Ovary (tissue), 9 donors: ENCODE data around the gene CNOT10. TPM values are rescaled to one million over a fixed set of nuclear protein-coding genes. Genes with fewer than 3 reads are reported as not detected.

ENCODE experiments used
- DNase-seq, 5 donors: peaks; one replicate each; pipeline ENCODE4 v3.0.0-alpha.2; 2019 to 2020
- H3K27ac ChIP-seq, 2 donors: fragments of 200-600 bp; one replicate each; pipeline versions ENCODE4 v1.5.1 to v1.8.0; 2019 to 2022
- H3K27me3 ChIP-seq: fragments of 200-600 bp; one replicate; pipeline ENCODE4 v1.8.0; 2022
- H3K36me3 ChIP-seq: fragments of 200-600 bp; sonication (generic); one replicate; pipeline ENCODE4 v1.5.1; 2019
- H3K4me1 ChIP-seq: one replicate; pipeline ENCODE4 v1.8.1; 2013; ENCODE audit warnings: mild to moderate bottlenecking, moderate library complexity; ENCODE audit not compliant: insufficient read depth
- H3K4me3 ChIP-seq: fragments of 200-600 bp; sonication (generic); one replicate; pipeline ENCODE4 v1.5.1; 2017
- H3K9me3 ChIP-seq, 2 donors: fragments of 200-600 bp in 1 of 2; sonication (generic) in 1 of 2; one replicate each; pipeline versions ENCODE4 v1.5.1 to v1.8.1; 2013 to 2019; ENCODE audit warnings: mild to moderate bottlenecking in 1 of 2, moderate library complexity in 1 of 2
- CTCF ChIP-seq, 3 donors: fragments of 450-650 bp in 2 of 3; fragments of 200-600 bp in 1 of 3; IDR thresholded peaks; one replicate each; pipeline versions ENCODE4 v1.5.1 to v1.8.0; 2016 to 2022; ENCODE audit warnings: antibody characterized with exemption in 3 of 3, mild to moderate bottlenecking in 1 of 3
- EP300 ChIP-seq: sonication (generic); formaldehyde crosslinking; IDR thresholded peaks from one replicate; pipeline ENCODE4 v1.6.1; 2017; ENCODE audit warnings: antibody characterized with exemption
- POLR2A ChIP-seq: fragments of 450-650 bp; IDR thresholded peaks from one replicate; pipeline ENCODE4 v1.6.1; 2017; ENCODE audit warnings: antibody characterized with exemption, mild to moderate bottlenecking, moderate library complexity
- WGBS, 3 donors: extraction: QIAGEN DNeasy Blood & Tissue Kit in 1 of 3; methylation state at CpG; one replicate each; pipeline versions ENCODE4 v1.1.5 to v1.1.7; 2013 to 2017; 5-methylcytosine and 5-hydroxymethylcytosine counted together
- intact Hi-C, 4 donors: fragments of 100-400 bp; cut with DNase I; formaldehyde crosslinking; loops; one replicate each; pipeline versions ENCODE4 v1.11.0 to v1.15.1; 2022 to 2023
- polyA plus RNA-seq, 2 donors: library from polyadenylated mRNA; stranded (reverse); fragments of 200-250 nt in 1 of 2; fragments of 350-450 nt in 1 of 2; fragmentation: Illumina TruSeq in 1 of 2; extraction: RNeasy Lipid Tissue Mini Kit (QIAGEN cat#74804) in 1 of 2; gene quantifications; one replicate each; pipeline ENCODE4 v1.2.3, GENCODE V29; 2013 to 2014
- total RNA-seq, 7 donors: library from RNA; depleted of rRNA in 2 of 7; stranded (reverse); fragments of >200 nt in 2 of 7; fragmentation: NEBNext Ultra II Directional in 3 of 7; extraction: Animal tissue kit (Norgen Biotek cat#: 25700) in 3 of 7; gene quantifications; one replicate each; pipeline versions ENCODE4 v1.1.0 to v1.2.4, GENCODE V29; 2016 to 2023
- donor health status: DM: no; HTN: no; CAD: no; lungs with moderate emphysema.
- donor health status: DM: no; HTN: no; CAD: no.
- donor health status: Bipolar disorder and iron deficiency.
- donor health status: DM: yes; HTN: yes; CAD: no.
- donor health status: DM: no; HTN: no; CAD: no.
- donor health status: DM: yes; HTN: yes; CAD: no.

CNOT10 gene
- total and polyA plus RNA-seq, 9 donors = 12.3 to 38.9 (median 24.1) TPM

GRCh38 chr3:32764481-32764880 is 79.5 kb downstream of the CNOT10 start:
- no peak overlapping the region for H3K4me3 ChIP-seq
- H3K4me1 ChIP-seq = no peaks in the 10 kb centered on the region
- no peaks in the 10 kb centered on the region for H3K27me3 ChIP-seq
- no peak for DNase-seq
- H3K9me3 ChIP-seq = no peaks in the 10 kb centered on the region
- 89 to 90% (median 90%) methylated on average over 8 of the region's 8 CpGs for WGBS, 3 donors
- TF ChIP-seq EP300 (no peak), CTCF (IDR thresholded peaks at IDR 0.05) (no peak), POLR2A (no peak)
- intact Hi-C loops = no loop called here
- H3K36me3 ChIP-seq = no peaks in the 10 kb centered on the region
- H3K27ac ChIP-seq = no peak overlapping the region

GRCh38 chr3:32778389-32778788 is 93.4 kb downstream of the CNOT10 start:
- no peaks in the 10 kb centered on the region for H3K36me3 ChIP-seq
- no peak for DNase-seq
- WGBS, 3 donors = 89 to 94% (median 89%) methylated on average over 4 of the region's 4 CpGs
- no peak overlapping the region for H3K27ac ChIP-seq
- H3K4me1 ChIP-seq = peaks cover 2% of the 10 kb centered on the region
- no peaks in the 10 kb centered on the region for H3K9me3 ChIP-seq
- intact Hi-C loops = no loop called here
- TF ChIP-seq EP300 (no peak), CTCF (IDR thresholded peaks at IDR 0.05) (no peak), POLR2A (no peak)
- no peaks in the 10 kb centered on the region for H3K27me3 ChIP-seq
- H3K4me3 ChIP-seq = no peak overlapping the region

GRCh38 chr3:32780071-32780734 is 95.2 kb downstream of the CNOT10 start:
- Histone ChIP-seq H3K4me3 (no peak overlapping the region), H3K27ac (no peak overlapping the region), H3K27me3 (no peaks in the 10 kb centered on the region), H3K36me3 (no peaks in the 10 kb centered on the region), H3K4me1 (peaks cover 2% of the 10 kb centered on the region), H3K9me3 (no peaks in the 10 kb centered on the region)
- no peak for TF ChIP-seq EP300
- TF ChIP-seq POLR2A = no peak
- TF ChIP-seq CTCF (IDR thresholded peaks at IDR 0.05) = no peak
- DNase-seq = no peak
- intact Hi-C loops = loop anchor here in 1 of 4 donors (5.0 kb wide), 1 partner anchor 268 kb away; no protein-coding TSS in a partner anchor
- 83 to 88% (median 86%) methylated on average over 10 of the region's 10 CpGs for WGBS, 3 donors

GRCh38 chr3:32780735-32781210 is 95.8 kb downstream of the CNOT10 start:
- peak overlapping the region; percentile 41 for H3K4me3 ChIP-seq
- intact Hi-C loops = loop anchor here in 1 of 4 donors (5.0 kb wide), 1 partner anchor 268 kb away; no protein-coding TSS in a partner anchor
- 3 to 5% (median 4%) methylated on average over 27 to 36 of the region's 36 CpGs for WGBS, 3 donors
- TF ChIP-seq CTCF (IDR thresholded peaks at IDR 0.05) (no peak), POLR2A (no peak), EP300 (no peak)
- no peaks in the 10 kb centered on the region for H3K9me3 ChIP-seq
- peak in 3 of 5 donors; percentile 15 to 53 (median 26) for DNase-seq
- H3K4me1 ChIP-seq = peaks cover 2% of the 10 kb centered on the region
- H3K27me3 ChIP-seq = no peaks in the 10 kb centered on the region
- H3K36me3 ChIP-seq = no peaks in the 10 kb centered on the region
- H3K27ac ChIP-seq = no peak overlapping the region
